HG03342 (cell line): ENCODE results near the gene RFC1.

Source experiments
- ATAC-seq: cut with Tn5 transposase; IDR thresholded peaks from one replicate; pipeline ENCODE4 v1.9.1; 2021; ENCODE audit warnings: mild to moderate bottlenecking, moderate library complexity; ENCODE audit not compliant: unreplicated experiment

RFC1 gene

GRCh38 chr4:39353478-39354253 lies 12.5 kb downstream of the RFC1 start:
- peak; percentile 71 for ATAC-seq

GRCh38 chr4:39353149-39353477 lies 13.0 kb downstream of the RFC1 start:
- ATAC-seq: peak; percentile 14

- no peak for ATAC-seq
These were observed 16.8 kb downstream of the RFC1 start for GRCh38 chr4:39349326-39349725.

- ATAC-seq: no peak
These were observed 17.5 kb downstream of the RFC1 start for GRCh38 chr4:39348371-39349315.

GRCh38 chr4:39346856-39347519 lies 19.2 kb downstream of the RFC1 start:
- ATAC-seq: no peak

GRCh38 chr4:39342731-39343130 lies 23.4 kb downstream of the RFC1 start:
- ATAC-seq: no peak

- no peak for ATAC-seq
These were observed 25.0 kb downstream of the RFC1 start for GRCh38 chr4:39341075-39341725.

GRCh38 chr4:39339968-39340367 lies 26.2 kb downstream of the RFC1 start:
- no peak for ATAC-seq

- no peak for ATAC-seq
These were observed 28.3 kb downstream of the RFC1 start for GRCh38 chr4:39337841-39338240.

GRCh38 chr4:39335566-39335965 lies 30.6 kb downstream of the RFC1 start:
- ATAC-seq: no peak

GRCh38 chr4:39331191-39331590 lies 35.0 kb downstream of the RFC1 start:
- ATAC-seq: no peak

GRCh38 chr4:39330353-39330752 lies 35.8 kb downstream of the RFC1 start:
- ATAC-seq: no peak

- ATAC-seq: no peak
These were observed 39.6 kb downstream of the RFC1 start for GRCh38 chr4:39326468-39326977.

GRCh38 chr4:39324897-39325613 lies 41.1 kb downstream of the RFC1 start:
- no peak for ATAC-seq

GRCh38 chr4:39324446-39324845 lies 41.7 kb downstream of the RFC1 start:
- ATAC-seq: no peak

GRCh38 chr4:39323821-39324220 lies 42.3 kb downstream of the RFC1 start:
- no peak for ATAC-seq

GRCh38 chr4:39320381-39321115 lies 45.6 kb downstream of the RFC1 start:
- no peak for ATAC-seq

- no peak for ATAC-seq
These were observed 46.5 kb downstream of the RFC1 start for GRCh38 chr4:39319676-39320075.

GRCh38 chr4:39312816-39313215 lies 53.3 kb downstream of the RFC1 start:
- ATAC-seq: no peak
